Stimulated activated naive CD4-positive, alpha-beta T cell (primary cell): Measurements from ENCODE around the gene FKBP7.
"Not testable (repeated sequence)": the region's sequence is repeated elsewhere in the genome, so short reads cannot be mapped to it uniquely, and the experiment has no call there.

ENCODE experiments used
- DNase-seq, 6 experiments: peaks; one replicate each; lab custom pipeline; 2025; lab: John Stamatoyannopoulos, UW

FKBP7 gene

DNA sequence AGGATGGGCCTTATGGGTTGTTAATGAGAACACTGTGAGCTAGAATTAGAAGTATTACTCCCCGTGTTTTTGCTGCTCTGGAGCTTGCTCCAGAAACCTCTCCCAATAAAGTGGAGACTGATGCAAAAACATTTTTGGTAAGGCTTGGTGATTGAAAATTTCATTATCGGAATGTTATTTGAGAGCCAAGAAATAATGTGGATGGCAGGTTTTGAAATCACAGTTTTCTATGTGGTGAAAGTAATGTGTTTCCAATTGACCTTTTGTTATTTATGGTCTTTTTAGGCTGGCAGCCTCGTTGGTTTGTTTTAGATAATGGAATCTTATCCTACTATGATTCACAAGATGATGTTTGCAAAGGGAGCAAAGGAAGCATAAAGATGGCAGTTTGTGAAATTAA, 7.0 kb upstream of the FKBP7 start:
- no peak for DNase-seq

DNA sequence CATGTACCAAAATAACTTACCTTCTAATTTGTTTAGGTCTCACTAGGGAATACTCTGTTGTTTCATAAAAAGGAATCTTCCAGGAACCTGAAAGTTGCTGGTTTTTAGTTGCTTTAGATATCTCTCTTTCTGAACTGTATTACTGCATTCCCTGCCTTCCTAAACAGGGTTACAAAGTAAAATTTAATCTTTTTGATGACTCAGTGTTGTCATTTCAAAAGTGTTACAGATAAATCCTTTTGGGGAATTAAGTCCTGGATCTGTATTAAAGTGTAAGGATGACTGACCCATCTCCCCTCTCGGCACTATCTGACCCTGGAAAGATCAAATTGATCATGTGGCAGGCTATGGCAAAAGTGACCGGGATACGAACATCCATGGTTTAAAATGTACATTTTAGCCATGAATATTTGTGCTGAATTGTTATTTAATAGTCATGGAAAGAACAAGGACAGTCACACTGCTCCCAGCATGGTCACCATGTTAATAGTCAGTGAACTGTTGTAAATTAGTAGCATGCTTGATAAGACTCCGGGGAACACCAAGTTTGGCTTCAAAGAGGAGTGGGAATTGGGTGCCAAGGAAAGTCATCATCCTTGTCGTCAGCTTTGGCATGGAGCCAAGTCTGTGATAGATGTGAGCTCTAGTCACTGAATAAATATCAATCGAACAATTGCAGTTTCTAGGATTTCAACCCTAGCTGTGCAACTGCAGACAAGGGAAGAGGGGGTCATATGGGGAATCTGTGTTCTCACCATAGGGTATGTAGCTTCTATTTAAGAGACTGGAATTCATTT, 6.0 kb upstream of the FKBP7 start:
- DNase-seq = no peak

DNA sequence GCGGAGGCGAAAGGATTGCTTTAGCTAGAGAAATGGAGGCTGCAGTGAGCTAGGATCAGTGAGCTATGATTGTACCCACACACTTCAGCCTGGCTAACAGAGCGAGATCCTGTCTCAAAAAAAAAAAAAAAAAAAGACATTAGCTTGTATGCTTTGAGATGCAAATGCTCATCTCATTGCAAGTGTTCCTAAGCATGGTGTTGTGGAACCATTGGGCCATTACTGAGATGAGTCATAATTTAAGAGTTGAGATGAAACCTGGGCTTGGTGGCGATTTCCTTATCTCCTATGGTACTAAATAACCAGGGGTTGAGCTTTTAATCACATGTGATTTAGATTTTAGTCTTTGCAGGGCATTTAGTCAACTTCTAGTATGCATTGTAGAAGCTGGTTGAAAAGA, 4.0 kb upstream of the FKBP7 start:
- DNase-seq = no peak

DNA sequence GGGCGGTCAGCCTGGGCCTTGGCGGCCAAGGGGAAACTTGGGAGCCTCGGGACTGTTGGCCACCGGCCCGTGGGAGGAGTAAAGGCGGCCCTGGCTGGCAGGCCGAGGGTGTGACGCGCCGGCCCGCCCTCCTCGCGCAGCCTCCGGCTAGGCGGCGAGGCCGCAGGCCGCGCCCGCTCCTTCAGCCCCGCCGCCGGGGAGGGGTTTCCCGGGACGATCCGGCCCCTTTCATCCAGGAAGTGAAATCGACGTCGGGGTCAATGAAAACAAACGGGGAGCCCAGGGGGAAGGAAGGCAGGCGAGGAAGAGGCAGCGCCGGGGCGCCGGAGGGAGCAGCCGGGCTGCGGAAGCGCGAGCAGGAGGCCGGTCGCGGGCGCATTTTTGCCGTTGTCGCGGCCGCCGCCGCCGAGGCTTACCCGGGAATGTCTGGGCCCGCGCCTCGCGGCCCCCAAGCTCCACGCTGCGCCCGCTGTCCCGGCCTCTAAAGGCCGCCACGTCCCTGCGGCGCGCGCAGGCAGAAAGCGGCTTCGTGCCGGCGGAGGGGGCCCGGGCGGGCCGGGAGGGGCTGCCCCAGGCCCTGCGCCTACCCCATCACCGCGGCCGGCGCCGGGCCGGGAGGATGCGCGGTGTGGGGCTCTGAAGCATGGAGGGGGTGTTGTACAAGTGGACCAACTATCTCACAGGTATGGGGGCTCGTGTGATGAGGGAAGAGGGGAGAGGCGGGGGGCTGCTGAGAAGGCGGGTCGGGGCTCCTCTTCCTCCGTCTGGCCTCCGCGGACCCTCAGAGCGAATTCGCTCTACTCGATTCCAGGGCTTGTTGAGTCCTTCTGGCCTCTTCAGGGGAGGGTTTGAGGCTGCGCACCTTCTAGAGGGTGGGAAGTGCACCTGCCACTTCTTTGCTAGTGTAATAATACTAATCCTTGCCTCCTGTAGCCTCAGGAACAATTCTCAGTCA, 2.1 kb upstream of the FKBP7 start, which contains the start of gene PLEKHA3:
Gene PLEKHA3 (plus strand): TSS at position 231 of the 955 bp plus-strand sequence. CDS start 413 bp downstream, at position 644.
- DNase-seq = peak; percentile 48 to 70 (median 55)

DNA sequence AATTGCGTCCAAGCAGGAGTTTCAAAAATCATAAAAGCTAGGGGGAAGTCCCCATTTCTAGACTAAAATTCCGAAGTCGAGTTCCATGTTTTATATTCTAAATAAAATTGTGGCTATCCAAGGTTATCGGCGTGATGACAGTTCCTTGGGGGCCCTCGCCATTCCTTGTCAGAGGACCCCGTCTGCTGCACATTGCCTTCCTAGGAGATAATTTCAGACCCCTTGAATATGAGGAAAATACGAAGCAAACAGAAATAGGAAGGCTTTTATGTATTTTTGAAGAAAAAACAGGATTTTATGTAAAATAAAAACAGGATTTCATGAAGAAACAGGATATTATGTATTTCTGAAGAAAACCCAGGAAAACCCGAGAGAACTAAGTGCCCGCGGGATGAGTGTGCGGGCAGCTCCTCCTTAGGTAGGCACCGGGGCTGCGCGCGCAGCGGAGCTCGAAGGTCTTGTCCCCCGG, 1.4 kb upstream of the FKBP7 start:
- DNase-seq = peak in 1 of 6 experiments; percentile 33

DNA sequence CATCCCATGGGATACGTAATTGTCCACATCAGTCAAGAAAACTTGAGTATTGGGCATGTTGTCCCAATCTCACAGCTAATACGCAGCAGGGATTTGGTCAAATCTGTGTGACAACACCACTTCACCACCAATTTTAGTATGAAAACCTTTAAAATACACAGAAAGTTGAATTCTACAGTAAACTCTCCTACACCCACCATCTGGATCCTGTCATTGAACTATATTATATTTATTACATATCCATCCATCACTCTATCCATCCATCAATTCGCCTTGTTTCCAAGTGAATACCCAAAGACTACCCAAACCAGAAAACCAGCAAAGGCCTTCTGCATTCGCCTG, 846 bp upstream of the FKBP7 start:
- DNase-seq = peak in 1 of 6 experiments; percentile 41

DNA sequence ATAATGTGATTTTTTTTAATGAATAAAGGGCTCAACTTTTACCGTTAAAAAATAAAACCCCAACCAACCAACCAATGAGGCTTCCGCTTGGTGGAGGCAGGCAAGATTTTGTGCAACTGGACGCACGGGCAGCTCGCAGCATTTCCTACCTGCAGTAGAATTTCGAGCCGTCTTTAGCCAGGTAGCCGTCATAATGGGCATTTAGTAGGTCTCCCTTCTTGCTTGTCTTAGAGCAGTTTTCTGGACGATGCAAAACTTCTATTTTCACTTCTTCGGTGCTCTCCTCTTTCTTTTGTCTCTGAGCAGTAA, 316 bp downstream of the FKBP7 start:
- peak in 1 of 6 experiments; percentile 35 for DNase-seq

DNA sequence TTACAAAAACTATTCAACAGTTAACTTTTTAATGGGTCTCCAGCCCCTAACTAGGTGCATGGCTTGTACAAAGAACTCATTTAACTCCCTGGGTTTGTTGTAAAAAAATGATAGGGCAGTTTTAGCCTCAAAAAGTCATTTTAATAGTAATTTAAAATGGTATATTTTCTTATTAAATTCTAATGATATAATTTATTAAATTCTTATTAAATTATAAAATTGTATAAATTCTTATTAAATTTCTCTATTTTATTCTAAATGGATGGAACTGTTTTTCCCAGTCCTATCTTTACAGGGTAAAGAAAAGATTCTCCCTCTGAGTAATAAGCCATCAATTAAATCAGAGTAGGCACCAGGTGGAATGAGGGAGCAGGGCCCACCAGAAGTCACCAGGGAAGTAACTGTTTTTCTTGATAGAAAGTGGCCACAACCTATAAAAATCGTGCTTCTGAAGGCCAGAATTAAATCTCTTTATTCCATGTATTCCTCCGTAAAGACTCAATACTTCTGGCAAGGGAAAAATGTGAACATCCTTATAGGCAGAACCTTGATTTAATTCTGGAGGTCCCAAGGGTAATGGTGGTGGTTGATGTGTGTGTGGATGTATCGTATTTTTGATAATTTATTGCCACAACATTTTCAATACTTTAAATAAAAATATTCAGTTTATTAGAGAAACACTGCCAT, 814 bp downstream of the FKBP7 start:
- DNase-seq = no peak

DNA sequence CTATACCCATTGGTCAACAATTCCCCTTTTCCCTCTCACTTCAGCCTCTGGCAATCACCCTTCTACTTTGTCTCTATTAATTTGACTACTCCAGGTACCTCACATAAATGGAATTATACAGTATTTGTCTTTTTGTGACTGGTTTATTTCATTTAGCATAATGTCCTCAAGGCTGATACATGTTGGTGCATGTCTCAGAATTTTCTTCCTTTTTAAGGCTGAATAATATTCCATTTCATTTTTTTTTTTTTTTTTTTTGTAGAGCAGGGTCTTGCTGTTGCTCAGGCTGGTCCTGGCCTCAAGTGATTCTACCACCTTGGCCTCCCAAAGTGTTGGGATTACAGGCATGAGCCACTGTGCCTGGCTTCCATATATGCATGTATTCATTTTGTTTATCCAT, 1.9 kb downstream of the FKBP7 start:
- DNase-seq = no peak

DNA sequence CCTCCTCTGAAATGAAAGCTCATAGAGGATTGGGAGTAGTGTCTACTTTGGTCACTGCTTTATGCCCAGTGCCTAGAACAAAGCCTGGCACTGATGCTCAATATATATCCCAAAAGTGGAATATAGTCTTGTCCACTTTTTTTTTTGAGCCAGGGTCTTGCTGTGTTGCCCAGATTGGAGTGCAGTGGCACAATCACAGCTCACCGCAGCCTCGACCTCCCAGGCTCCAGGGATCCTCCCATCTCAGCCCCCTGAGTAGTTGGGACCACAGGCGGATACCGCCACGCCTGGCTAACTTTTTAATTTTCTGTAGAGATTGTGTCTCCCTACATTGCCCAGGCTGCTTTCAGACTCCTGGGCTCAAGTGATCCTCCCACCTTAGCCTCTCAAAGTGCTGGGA, 3.8 kb downstream of the FKBP7 start:
- no peak for DNase-seq

DNA sequence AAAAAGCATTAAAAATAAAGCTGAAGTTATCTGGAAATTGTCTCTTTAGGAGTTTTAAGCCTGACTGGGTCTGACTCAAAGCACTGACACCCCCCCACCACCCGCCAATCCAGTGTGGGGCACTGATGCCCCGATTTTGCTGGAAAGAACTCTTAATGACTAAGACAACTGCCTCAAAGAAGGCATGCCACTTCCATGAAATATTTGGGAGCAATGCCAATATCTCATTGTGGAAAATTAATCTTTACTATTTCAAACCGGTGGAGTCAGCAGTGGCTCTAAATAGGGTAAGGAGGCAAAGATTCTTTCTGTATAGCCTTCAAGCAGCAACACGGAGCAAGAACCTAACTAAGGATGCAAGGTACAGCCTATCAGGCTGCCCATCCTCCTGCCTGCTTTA, 4.5 kb downstream of the FKBP7 start:
- DNase-seq = no peak

DNA sequence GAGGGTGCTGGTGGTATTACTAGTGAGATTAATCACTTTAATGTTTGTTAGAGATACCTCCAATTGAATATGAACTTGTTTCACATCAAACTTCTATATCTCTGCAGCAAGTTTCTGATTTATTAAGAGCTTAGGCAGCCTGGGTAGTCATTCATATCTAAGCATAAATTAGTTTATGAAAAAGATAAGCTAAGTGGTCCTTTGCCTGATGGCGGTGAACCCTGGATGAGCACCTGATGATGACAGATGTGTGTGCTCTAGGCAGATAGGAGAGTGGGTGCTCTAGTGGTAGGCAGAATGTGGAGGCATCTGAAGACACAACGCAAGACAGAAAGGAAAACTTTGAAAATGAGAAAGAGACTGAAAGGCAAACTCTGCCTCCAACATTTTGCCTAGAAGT, 5.0 kb downstream of the FKBP7 start:
- DNase-seq = no peak

DNA sequence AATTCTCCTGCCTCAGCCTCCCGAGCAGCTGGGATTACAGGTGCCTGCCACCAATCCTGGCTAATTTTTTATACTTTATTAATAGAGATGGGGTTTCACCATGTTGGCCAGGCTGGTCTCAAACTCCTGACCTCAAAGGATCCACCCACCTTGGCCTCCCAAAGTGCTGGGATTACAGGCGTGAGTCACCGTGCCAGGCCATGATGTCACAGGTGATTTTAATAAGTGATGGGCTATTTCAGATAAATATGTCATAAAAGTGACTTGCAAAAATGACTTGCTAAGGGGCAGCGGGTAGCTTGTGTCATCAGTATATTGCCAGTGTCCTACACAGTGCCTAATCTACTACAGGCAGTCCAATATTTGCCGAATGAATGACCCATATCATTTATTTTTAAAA, 7.1 kb downstream of the FKBP7 start:
- not testable (repeated sequence) for DNase-seq

DNA sequence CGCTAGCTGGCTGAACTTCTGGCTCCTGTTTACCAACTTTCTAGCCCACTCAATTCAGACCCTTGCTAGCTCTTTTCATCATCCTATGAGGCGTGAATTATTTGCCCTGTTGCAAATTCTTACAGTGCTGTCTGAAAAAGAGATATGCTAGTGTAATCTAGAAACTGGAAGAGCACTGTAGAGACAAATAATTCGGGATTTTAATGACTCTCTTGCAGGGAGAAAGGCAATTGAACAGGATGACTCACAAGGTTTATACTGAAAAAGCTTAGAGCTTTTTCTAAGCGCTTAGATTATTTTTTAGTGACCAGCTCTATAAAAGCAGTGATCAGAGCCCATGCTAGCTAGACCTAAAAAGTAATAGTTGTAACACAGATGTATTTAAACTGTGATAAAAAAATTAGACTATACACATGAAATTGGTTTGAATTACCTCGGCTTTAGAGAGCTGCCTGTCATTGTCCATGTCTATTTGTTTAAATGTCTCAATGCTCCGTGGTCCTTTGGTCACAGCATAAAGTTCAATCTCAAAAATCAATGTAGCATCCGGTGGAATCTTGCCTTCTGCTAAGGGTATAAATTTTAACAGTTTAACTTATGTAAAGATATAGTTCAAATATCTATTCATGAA, 9.1 kb downstream of the FKBP7 start:
- no peak for DNase-seq

DNA sequence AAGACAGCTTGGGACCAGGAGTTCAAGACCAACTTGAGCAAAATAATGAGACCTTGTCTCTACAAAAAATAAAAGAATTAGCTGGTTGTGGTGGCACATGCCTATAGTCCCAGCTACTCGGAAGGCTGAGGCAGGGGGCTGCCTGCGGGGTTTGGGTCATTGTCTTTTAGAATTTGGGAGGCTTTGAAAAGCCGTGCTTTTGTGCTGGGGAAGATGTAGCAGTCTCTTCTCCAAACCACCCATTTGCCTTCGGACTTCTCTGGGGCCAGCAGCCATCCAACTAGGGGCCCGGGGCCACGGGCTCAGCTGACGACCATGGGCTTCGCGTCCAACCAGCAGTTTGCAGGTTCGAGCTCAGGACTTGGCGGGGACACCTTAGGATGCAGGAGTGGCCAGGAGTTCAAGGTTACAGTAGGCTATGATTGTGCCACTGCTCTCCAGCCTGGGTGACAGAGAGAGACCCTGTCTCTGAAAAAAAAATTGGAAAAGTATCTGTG, 21.0 kb downstream of the FKBP7 start:
- DNase-seq = no peak

DNA sequence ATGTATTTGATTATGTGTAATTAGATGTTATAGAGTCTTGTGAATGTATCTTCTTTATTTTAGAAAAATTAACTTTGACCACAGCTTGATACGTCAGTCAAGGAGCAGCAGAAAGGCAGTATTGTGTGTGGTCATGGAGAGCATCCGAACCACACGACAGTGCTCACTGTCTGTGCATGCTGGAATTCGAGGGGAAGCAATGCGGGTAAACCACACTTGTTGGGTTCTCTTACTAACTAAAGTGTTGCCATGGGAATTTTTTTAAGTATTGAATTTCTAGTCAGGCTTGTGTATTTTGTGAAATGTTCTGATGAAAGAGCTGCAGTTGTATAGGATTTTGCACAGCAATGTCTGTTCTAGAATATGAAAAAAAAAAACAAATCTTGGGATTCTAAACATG, 22.5 kb downstream of the FKBP7 start:
- DNase-seq = no peak

DNA sequence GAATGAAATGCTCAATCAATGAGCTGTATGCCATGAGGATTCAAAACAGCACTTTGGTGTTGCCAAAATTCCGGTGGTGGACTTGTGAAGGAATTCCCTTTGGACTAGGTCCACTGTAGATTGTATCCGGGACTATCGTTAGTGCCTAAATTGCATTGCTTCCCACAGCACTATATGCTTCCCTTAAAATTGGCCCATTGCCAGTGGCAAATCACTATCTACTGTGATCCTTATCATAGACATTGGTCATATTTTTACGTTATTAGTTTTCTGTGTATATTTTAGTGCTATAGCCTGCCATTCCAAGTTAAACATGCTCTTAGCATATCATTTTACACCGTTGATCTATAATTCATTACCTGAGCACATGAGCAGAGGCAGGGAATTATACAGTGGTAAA, 25.5 kb downstream of the FKBP7 start:
- DNase-seq = no peak

DNA sequence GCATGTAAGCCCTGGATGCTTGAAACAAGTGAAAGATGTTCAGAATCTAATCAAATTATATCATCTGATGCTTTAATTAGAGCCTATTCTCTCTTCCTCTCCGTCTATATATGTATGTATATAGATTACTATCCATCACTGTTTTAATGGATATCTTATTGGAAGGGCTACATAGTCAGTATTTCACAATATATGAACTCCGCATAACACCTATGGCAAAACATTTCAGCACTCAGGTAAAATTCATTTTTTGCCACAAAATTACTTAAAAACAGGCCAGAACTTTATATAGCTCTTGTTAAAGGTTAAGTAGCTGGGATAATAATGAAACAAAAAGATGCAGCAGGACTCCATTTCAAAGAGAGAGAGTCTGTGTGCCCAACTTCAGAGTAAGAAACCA, 26.1 kb downstream of the FKBP7 start:
- DNase-seq = no peak

DNA sequence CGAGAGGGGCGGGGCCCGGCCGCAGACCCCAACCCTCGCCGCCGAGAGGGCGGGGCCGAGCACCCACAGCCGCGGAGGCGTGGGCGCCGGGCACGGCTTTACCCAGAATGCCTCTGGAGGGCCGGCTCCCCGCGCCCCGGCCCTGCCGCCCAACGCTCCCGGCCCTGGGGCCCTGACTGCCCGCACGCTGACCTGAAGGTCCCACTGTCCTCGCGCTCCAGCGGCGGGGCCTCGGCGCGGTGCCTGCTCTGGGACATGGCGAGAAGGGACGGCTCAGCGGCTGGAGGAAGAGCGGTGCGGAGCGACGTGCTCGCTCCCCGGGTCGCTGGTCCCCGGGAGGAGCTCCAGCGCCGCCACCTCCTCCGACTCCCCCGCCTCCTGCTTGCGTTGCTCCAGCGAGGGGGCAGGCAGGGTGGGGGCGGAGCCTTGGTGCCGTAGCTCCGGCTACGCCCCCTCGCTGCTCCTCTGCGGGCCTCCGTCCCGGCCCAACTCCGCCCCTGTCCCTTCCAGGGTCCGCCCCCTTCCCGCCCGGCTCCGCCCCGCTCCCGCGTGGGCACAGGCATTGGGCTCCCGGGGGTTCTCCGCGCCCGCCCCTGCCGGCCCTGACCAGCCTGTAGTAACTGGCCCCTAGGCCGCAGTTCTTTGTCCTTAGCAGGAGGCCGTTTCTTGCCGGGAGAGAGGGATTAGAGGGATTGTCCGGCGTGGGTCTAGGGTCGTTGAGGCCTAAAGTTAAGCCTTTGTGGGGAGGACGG, 27.4 kb downstream of the FKBP7 start, which contains the start of the genes PJVK and PRKRA:
Gene PJVK (plus strand): TSS at position 605 of the 752 bp plus-strand sequence. CDS start 2,032 bp downstream, outside the sequence.
Gene PRKRA (minus strand): TSS at position 402 of the 752 bp plus-strand sequence. CDS start 145 bp downstream, at position 257.
- DNase-seq = peak; percentile 89 to 95 (median 93)

DNA sequence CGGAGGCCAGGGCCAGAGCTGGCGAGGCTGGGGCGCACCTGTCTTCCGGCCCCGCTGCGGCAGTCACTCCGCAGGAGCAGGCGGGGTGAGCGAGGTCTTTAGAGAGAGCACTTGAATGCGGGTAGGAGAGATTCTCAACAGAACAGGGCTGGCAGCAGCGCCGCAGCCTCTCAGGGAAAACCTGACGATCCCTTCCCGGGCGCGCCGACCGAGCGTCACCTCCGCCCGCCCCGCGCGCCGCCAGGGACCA, 28.0 kb downstream of the FKBP7 start:
- peak in 4 of 6 experiments; percentile 76 to 87 (median 86) for DNase-seq
